PC-3 (cell line): ENCODE data around the gene FGFR1OP2. TPM values are rescaled to one million over a fixed set of nuclear protein-coding genes. Genes with fewer than 3 reads are reported as not detected.

Source experiments
- ATAC-seq: fragments of 200-7000 bp; cut with Tn5 transposase; 2 replicates; pipeline ENCODE4 v1.9.1; 2020; ENCODE audit warnings: mild to moderate bottlenecking, moderate library complexity
- BruUV-seq: library from RNA; stranded (reverse); fragments of 400-500 nt; replicated peaks from 2 replicates; lab custom pipeline; 2021; lab: Mats Ljungman, UMichigan
- CTCF ChIA-PET: fragments of 300-600 bp; sonication (Branson Sonifier 250); formaldehyde crosslinking; loops from one replicate; lab custom pipeline; 2022; ENCODE audit warnings: antibody characterized with exemption; lab: Charles Lee
- POLR2A ChIA-PET: fragments of 300-600 bp; sonication (Branson Sonifier 250); formaldehyde crosslinking; loops from one replicate; lab custom pipeline; 2022; ENCODE audit warnings: antibody characterized with exemption; ENCODE audit not compliant: unreplicated experiment; lab: Charles Lee
- DNase-seq: peaks from one replicate; pipeline ENCODE4 v3.0.0-alpha.2; 2015
- H2AFZ ChIP-seq: fragments of 300-600 bp; sonication (generic); 2 replicates; pipeline ENCODE4 v1.6.0; 2016; ENCODE audit warnings: antibody characterized with exemption, low read length
- H3F3A ChIP-seq: fragments of 300-600 bp; sonication (generic); one replicate; pipeline ENCODE4 v1.6.0; 2017; ENCODE audit warnings: antibody characterized with exemption, low read length, control low read depth, mild to moderate bottlenecking; ENCODE audit not compliant: unreplicated experiment
- H3K27ac ChIP-seq: fragments of 300-600 bp; sonication (generic); 2 replicates; pipeline ENCODE4 v1.5.1; 2016; ENCODE audit warnings: mild to moderate bottlenecking, low read length
- H3K27me3 ChIP-seq: fragments of 300-600 bp; sonication (generic); 2 replicates; pipeline ENCODE4 v1.6.1; 2016; ENCODE audit warnings: low read length, mixed read lengths
- H3K36me3 ChIP-seq: fragments of 300-600 bp; sonication (generic); 2 replicates; pipeline ENCODE4 v1.6.1; 2016; ENCODE audit warnings: low read depth, mixed run types, low read length, mixed read lengths
- H3K4me1 ChIP-seq: fragments of 300-600 bp; sonication (generic); 2 replicates; pipeline ENCODE4 v1.5.1; 2016; ENCODE audit warnings: low read length; ENCODE audit not compliant: insufficient read depth
- H3K4me2 ChIP-seq: fragments of 300-600 bp; sonication (generic); 2 replicates; pipeline ENCODE4 v1.6.0; 2016; ENCODE audit warnings: low read length
- H3K4me3 ChIP-seq: fragments of 300-600 bp; sonication (generic); 2 replicates; pipeline ENCODE4 v1.5.1; 2016; ENCODE audit warnings: mild to moderate bottlenecking, low read length, mixed read lengths
- H3K79me2 ChIP-seq: fragments of 300-600 bp; sonication (generic); 2 replicates; pipeline ENCODE4 v1.6.1; 2017; ENCODE audit warnings: low read length, mixed read lengths
- H3K9ac ChIP-seq: fragments of 300-600 bp; sonication (generic); 2 replicates; pipeline ENCODE4 v1.6.0; 2016; ENCODE audit warnings: mild to moderate bottlenecking, low read length
- H3K9me2 ChIP-seq: fragments of 300-600 bp; sonication (generic); replicated peaks from 2 replicates; pipeline ENCODE4 v1.6.1; 2016; ENCODE audit warnings: mixed run types, low read length, mixed read lengths
- H3K9me3 ChIP-seq: fragments of 300-600 bp; sonication (generic); 2 replicates; pipeline ENCODE4 v1.6.1; 2016; ENCODE audit warnings: low read length, mixed read lengths
- H4K20me1 ChIP-seq: fragments of 300-600 bp; sonication (generic); 2 replicates; pipeline ENCODE4 v1.6.1; 2016; ENCODE audit warnings: low read length, mixed read lengths
- EZH2 ChIP-seq: fragments of 300-600 bp; sonication (generic); IDR thresholded peaks from one replicate; pipeline ENCODE4 v1.6.1; 2017; ENCODE audit warnings: antibody characterized with exemption, mild to moderate bottlenecking, low read length; ENCODE audit not compliant: unreplicated experiment
- EZH2phosphoT487 ChIP-seq: fragments of 300-600 bp; sonication (generic); IDR thresholded peaks from 2 replicates; pipeline ENCODE4 v1.6.1; 2018; ENCODE audit warnings: mild to moderate bottlenecking, antibody characterized with exemption, low read length, borderline replicate concordance
- intact Hi-C: fragments of 100-400 bp; cut with micrococcal nuclease; formaldehyde crosslinking; loops from 2 replicates; pipeline ENCODE4 v1.9.0; 2023
- total RNA-seq: library from RNA; depleted of rRNA; stranded (reverse); fragments of >200 nt; gene quantifications from 2 replicates; pipeline ENCODE4 v1.2.3, GENCODE V29; 2014
- TF ChIP-seq, protein P1 (sequence below): fragments of 300-600 bp; sonication (generic); conservative IDR thresholded peaks from 2 replicates; pipeline ENCODE4 v1.5.1; 2017; ENCODE audit warnings: antibody characterized with exemption, low read depth, mild to moderate bottlenecking, low read length

The FGFR1OP2 gene
- total RNA-seq, 1 experiment from 2014 or later = 74.3 TPM

DNA sequence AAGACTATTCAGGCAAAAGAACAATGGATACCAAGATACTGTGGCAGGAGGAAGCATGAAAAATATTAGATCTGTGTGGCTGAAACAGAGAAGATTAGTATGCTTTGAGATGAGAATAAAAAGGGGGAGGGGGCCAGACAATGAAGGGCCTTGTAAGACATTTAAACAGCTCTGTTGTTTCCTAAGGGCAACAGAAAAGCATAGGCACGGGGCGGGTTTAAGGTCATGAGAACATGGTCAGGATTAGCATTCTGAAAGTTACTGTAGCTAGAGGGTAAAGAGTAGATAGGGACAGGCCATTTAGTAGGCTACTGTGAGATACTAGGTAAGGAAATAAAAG, 19.1 kb upstream of the FGFR1OP2 start:
- Histone ChIP-seq H3F3A (no peaks in the 10 kb centered on the region), H3K4me3 (no peak overlapping the region), H3K9me3 (no peaks in the 10 kb centered on the region), H3K27me3 (no peaks in the 10 kb centered on the region), H3K4me2 (no peak overlapping the region), H2AFZ (no peak overlapping the region), H3K79me2 (no peaks in the 10 kb centered on the region), H3K4me1 (no peaks in the 10 kb centered on the region), H3K36me3 (peaks cover 41% of the 10 kb centered on the region), H3K9me2 (no peaks in the 10 kb centered on the region), H4K20me1 (no peaks in the 10 kb centered on the region), H3K27ac (no peak overlapping the region), H3K9ac (no peak overlapping the region)
- intact Hi-C loops = loop anchor here (2.0 kb wide), 1 partner anchor 18 kb away; the partner anchor contains the start of gene INTS13
- BruUV-seq = no TSS peak
- DNase-seq = no peak
- ChIA-PET POLR2A (no interaction called here), CTCF (interaction anchor here (0.7 to 1.1 kb wide), 4 partner anchors 95 to 102 kb away, joined by 3 to 4 read pairs (median 4); partner anchors contain the start of gene TM7SF3)
- no peak for TF ChIP-seq EZH2
- TF ChIP-seq EZH2phosphoT487 = no peak
- TF ChIP-seq, protein P1, sequence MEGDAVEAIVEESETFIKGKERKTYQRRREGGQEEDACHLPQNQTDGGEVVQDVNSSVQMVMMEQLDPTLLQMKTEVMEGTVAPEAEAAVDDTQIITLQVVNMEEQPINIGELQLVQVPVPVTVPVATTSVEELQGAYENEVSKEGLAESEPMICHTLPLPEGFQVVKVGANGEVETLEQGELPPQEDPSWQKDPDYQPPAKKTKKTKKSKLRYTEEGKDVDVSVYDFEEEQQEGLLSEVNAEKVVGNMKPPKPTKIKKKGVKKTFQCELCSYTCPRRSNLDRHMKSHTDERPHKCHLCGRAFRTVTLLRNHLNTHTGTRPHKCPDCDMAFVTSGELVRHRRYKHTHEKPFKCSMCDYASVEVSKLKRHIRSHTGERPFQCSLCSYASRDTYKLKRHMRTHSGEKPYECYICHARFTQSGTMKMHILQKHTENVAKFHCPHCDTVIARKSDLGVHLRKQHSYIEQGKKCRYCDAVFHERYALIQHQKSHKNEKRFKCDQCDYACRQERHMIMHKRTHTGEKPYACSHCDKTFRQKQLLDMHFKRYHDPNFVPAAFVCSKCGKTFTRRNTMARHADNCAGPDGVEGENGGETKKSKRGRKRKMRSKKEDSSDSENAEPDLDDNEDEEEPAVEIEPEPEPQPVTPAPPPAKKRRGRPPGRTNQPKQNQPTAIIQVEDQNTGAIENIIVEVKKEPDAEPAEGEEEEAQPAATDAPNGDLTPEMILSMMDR = no peak
- no peak for ATAC-seq

DNA sequence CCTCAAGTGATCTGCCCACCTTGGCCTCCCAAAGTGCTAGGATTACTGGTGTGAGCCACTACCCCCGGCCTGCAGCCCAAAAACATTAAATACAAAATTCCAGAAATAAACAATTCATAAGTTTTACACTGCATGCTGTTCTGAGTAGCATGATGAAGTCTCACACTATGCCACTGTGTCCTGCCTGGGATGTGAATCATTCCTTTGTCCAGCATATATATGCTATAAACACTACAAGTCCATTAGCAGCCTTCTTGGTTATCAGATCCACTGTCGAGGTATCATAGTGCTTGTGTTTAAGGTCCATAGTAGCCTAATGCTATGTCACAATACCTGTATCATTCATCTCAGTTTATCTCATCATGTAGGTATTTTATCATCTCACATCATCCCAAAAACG, 16.4 kb upstream of the FGFR1OP2 start:
- ChIA-PET POLR2A (no interaction called here), CTCF (no interaction called here)
- no peak for ATAC-seq
- Histone ChIP-seq H3K4me3 (no peak overlapping the region), H3F3A (no peaks in the 10 kb centered on the region), H3K9ac (no peak overlapping the region), H3K27me3 (no peaks in the 10 kb centered on the region), H3K79me2 (no peaks in the 10 kb centered on the region), H3K4me2 (no peak overlapping the region), H3K9me2 (no peaks in the 10 kb centered on the region), H4K20me1 (no peaks in the 10 kb centered on the region), H2AFZ (no peak overlapping the region), H3K27ac (no peak overlapping the region), H3K36me3 (peaks cover 48% of the 10 kb centered on the region), H3K4me1 (no peaks in the 10 kb centered on the region), H3K9me3 (no peaks in the 10 kb centered on the region)
- DNase-seq = no peak
- no TSS peak for BruUV-seq
- no peak for TF ChIP-seq EZH2
- TF ChIP-seq, protein P1 = no peak
- TF ChIP-seq EZH2phosphoT487 = no peak
- intact Hi-C loops = no loop called here

DNA sequence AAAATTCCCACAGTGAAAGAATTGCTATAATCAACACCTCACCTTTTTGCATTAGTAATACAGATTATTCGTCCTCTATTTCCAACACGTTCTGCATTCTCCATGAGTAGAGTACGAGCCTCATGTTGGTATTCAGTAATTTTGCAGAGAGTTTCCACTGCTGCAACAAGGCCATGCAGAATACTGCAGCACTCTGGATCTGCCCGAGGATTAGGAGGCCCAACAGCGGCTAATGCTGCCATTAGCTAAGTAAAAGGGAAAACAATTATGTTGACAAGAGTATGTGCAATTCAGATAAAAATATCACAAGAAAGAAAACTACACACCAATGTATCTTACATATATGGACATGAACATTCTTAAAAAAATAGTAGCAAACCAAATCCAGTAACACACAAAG, 9.6 kb upstream of the FGFR1OP2 start:
- Histone ChIP-seq H3K9me2 (no peaks in the 10 kb centered on the region), H3K36me3 (peaks cover 68% of the 10 kb centered on the region), H3K4me1 (no peaks in the 10 kb centered on the region), H4K20me1 (no peaks in the 10 kb centered on the region), H3K4me3 (no peak overlapping the region), H3K9ac (no peak overlapping the region), H3F3A (no peaks in the 10 kb centered on the region), H2AFZ (no peak overlapping the region), H3K79me2 (peaks cover 24% of the 10 kb centered on the region), H3K27ac (no peak overlapping the region), H3K4me2 (no peak overlapping the region), H3K27me3 (no peaks in the 10 kb centered on the region), H3K9me3 (no peaks in the 10 kb centered on the region; the same call in 1 of the 2 replicates)
- intact Hi-C loops = no loop called here
- POLR2A ChIA-PET = no interaction called here
- CTCF ChIA-PET = no interaction called here
- no peak for DNase-seq
- no peak for ATAC-seq
- BruUV-seq = no TSS peak
- no peak for TF ChIP-seq EZH2phosphoT487
- TF ChIP-seq, protein P1 = no peak
- no peak for TF ChIP-seq EZH2
